ENCODE results near the gene ZNF740.
"Not testable (repeated sequence)": the region's sequence is repeated elsewhere in the genome, so short reads cannot be mapped to it uniquely, and the experiment has no call there.

The ZNF740 gene

GRCh38 chr12:53160000-53160399 is 20.5 kb upstream of the ZNF740 start:
- Histone ChIP-seq H3K9ac (ENCODE audit: low read length) (no peak overlapping the region), H3K36me3 (ENCODE audit: control insufficient read depth, insufficient read depth, low read length) (no peaks in the 10 kb centered on the region), H3K27ac (ENCODE audit: low read depth, low read length) (no peak overlapping the region), H3K9me3 (ENCODE audit: control insufficient read depth, insufficient read depth, low read depth, low read length) (no peaks in the 10 kb centered on the region), H3K4me3 (ENCODE audit: low read depth, low read length) (no peak overlapping the region), H3K27me3 (ENCODE audit: control insufficient read depth, insufficient read depth, low read length) (peaks cover 38% of the 10 kb centered on the region), H3K4me1 (ENCODE audit: control insufficient read depth, insufficient read depth, low read length) (no peaks in the 10 kb centered on the region)

GRCh38 chr12:53160673-53161072 is 19.8 kb upstream of the ZNF740 start:
- Histone ChIP-seq H3K4me3 (ENCODE audit: low read depth, low read length) (no peak overlapping the region), H3K9me3 (ENCODE audit: control insufficient read depth, insufficient read depth, low read depth, low read length) (no peaks in the 10 kb centered on the region), H3K9ac (ENCODE audit: low read length) (no peak overlapping the region), H3K4me1 (ENCODE audit: control insufficient read depth, insufficient read depth, low read length) (no peaks in the 10 kb centered on the region), H3K27ac (ENCODE audit: low read depth, low read length) (no peak overlapping the region), H3K36me3 (ENCODE audit: control insufficient read depth, insufficient read depth, low read length) (no peaks in the 10 kb centered on the region), H3K27me3 (ENCODE audit: control insufficient read depth, insufficient read depth, low read length) (peaks cover 38% of the 10 kb centered on the region)

- Histone ChIP-seq H3K4me1 (ENCODE audit: control insufficient read depth, insufficient read depth, low read length) (no peaks in the 10 kb centered on the region), H3K4me3 (ENCODE audit: low read depth, low read length) (no peak overlapping the region), H3K9ac (ENCODE audit: low read length) (no peak overlapping the region), H3K27ac (ENCODE audit: low read depth, low read length) (no peak overlapping the region), H3K36me3 (ENCODE audit: control insufficient read depth, insufficient read depth, low read length) (no peaks in the 10 kb centered on the region), H3K9me3 (ENCODE audit: control insufficient read depth, insufficient read depth, low read depth, low read length) (no peaks in the 10 kb centered on the region), H3K27me3 (ENCODE audit: control insufficient read depth, insufficient read depth, low read length) (peaks cover 39% of the 10 kb centered on the region)
Measured at GRCh38 chr12:53161119-53161911, 19.2 kb upstream of the ZNF740 start.

GRCh38 chr12:53163008-53163407 is 17.5 kb upstream of the ZNF740 start:
- H3K27ac ChIP-seq (ENCODE audit: low read depth, low read length); H3K9ac ChIP-seq (ENCODE audit: low read length); H3K9me3 ChIP-seq (ENCODE audit: control insufficient read depth, insufficient read depth, low read depth, low read length); H3K4me3 ChIP-seq (ENCODE audit: low read depth, low read length); H3K4me1 ChIP-seq (ENCODE audit: control insufficient read depth, insufficient read depth, low read length); H3K36me3 ChIP-seq (ENCODE audit: control insufficient read depth, insufficient read depth, low read length): not testable (repeated sequence)
- peaks cover 50% of the 10 kb centered on the region for H3K27me3 ChIP-seq (ENCODE audit: control insufficient read depth, insufficient read depth, low read length)

GRCh38 chr12:53166837-53167236 is 13.7 kb upstream of the ZNF740 start:
- Histone ChIP-seq H3K27me3 (ENCODE audit: control insufficient read depth, insufficient read depth, low read length) (peaks cover 44% of the 10 kb centered on the region), H3K36me3 (ENCODE audit: control insufficient read depth, insufficient read depth, low read length) (no peaks in the 10 kb centered on the region), H3K9ac (ENCODE audit: low read length) (no peak overlapping the region), H3K4me1 (ENCODE audit: control insufficient read depth, insufficient read depth, low read length) (peaks cover 7% of the 10 kb centered on the region; the same call in 1 of the 2 replicates), H3K4me3 (ENCODE audit: low read depth, low read length) (no peak overlapping the region), H3K9me3 (ENCODE audit: control insufficient read depth, insufficient read depth, low read depth, low read length) (no peaks in the 10 kb centered on the region), H3K27ac (ENCODE audit: low read depth, low read length) (no peak overlapping the region)

- Histone ChIP-seq H3K9ac (ENCODE audit: low read length) (no peak overlapping the region), H3K27me3 (ENCODE audit: control insufficient read depth, insufficient read depth, low read length) (peaks cover 65% of the 10 kb centered on the region)
Measured at GRCh38 chr12:53169644-53170043, 10.9 kb upstream of the ZNF740 start.

GRCh38 chr12:53170215-53170614 is 10.3 kb upstream of the ZNF740 start:
- H3K27me3 ChIP-seq (ENCODE audit: control insufficient read depth, insufficient read depth, low read length), result peaks cover 69% of the 10 kb centered on the region

More at GRCh38 chr12:53169644-53170043, 10.9 kb upstream of the ZNF740 start:
- H3K27ac ChIP-seq (ENCODE audit: low read depth, low read length), result no peak overlapping the region
- H3K9me3 ChIP-seq (ENCODE audit: control insufficient read depth, insufficient read depth, low read depth, low read length), result no peaks in the 10 kb centered on the region
- H3K36me3 ChIP-seq (ENCODE audit: control insufficient read depth, insufficient read depth, low read length), result no peaks in the 10 kb centered on the region
- H3K4me1 ChIP-seq (ENCODE audit: control insufficient read depth, insufficient read depth, low read length), result peaks cover 8% of the 10 kb centered on the region
- no peak overlapping the region for H3K4me3 ChIP-seq (ENCODE audit: low read depth, low read length)

GRCh38 chr12:53170876-53171724 is 9.4 kb upstream of the ZNF740 start:
- H3K9me3 ChIP-seq (ENCODE audit: control insufficient read depth, insufficient read depth, low read depth, low read length), result no peaks in the 10 kb centered on the region
- no peaks in the 10 kb centered on the region for H3K36me3 ChIP-seq (ENCODE audit: control insufficient read depth, insufficient read depth, low read length)
- no peak overlapping the region for H3K9ac ChIP-seq (ENCODE audit: low read length)
- peaks cover 17% of the 10 kb centered on the region for H3K4me1 ChIP-seq (ENCODE audit: control insufficient read depth, insufficient read depth, low read length)
- H3K27ac ChIP-seq (ENCODE audit: low read depth, low read length), result no peak overlapping the region
- H3K27me3 ChIP-seq (ENCODE audit: control insufficient read depth, insufficient read depth, low read length), result peaks cover 77% of the 10 kb centered on the region
- H3K4me3 ChIP-seq (ENCODE audit: low read depth, low read length), result no peak overlapping the region

More at GRCh38 chr12:53170215-53170614, 10.3 kb upstream of the ZNF740 start:
- Histone ChIP-seq H3K27ac (ENCODE audit: low read depth, low read length) (no peak overlapping the region), H3K9me3 (ENCODE audit: control insufficient read depth, insufficient read depth, low read depth, low read length) (no peaks in the 10 kb centered on the region), H3K9ac (ENCODE audit: low read length) (no peak overlapping the region), H3K36me3 (ENCODE audit: control insufficient read depth, insufficient read depth, low read length) (no peaks in the 10 kb centered on the region), H3K4me1 (ENCODE audit: control insufficient read depth, insufficient read depth, low read length) (peaks cover 11% of the 10 kb centered on the region), H3K4me3 (ENCODE audit: low read depth, low read length) (no peak overlapping the region)

GRCh38 chr12:53171725-53172329 is 8.7 kb upstream of the ZNF740 start:
- Histone ChIP-seq H3K4me3 (ENCODE audit: low read depth, low read length) (no peak overlapping the region), H3K9ac (ENCODE audit: low read length) (no peak overlapping the region), H3K27me3 (ENCODE audit: control insufficient read depth, insufficient read depth, low read length) (peaks cover 78% of the 10 kb centered on the region), H3K36me3 (ENCODE audit: control insufficient read depth, insufficient read depth, low read length) (no peaks in the 10 kb centered on the region), H3K4me1 (ENCODE audit: control insufficient read depth, insufficient read depth, low read length) (peaks cover 17% of the 10 kb centered on the region), H3K9me3 (ENCODE audit: control insufficient read depth, insufficient read depth, low read depth, low read length) (no peaks in the 10 kb centered on the region), H3K27ac (ENCODE audit: low read depth, low read length) (no peak overlapping the region)

- H3K9ac ChIP-seq (ENCODE audit: low read length), result no peak overlapping the region
- peaks cover 78% of the 10 kb centered on the region for H3K27me3 ChIP-seq (ENCODE audit: control insufficient read depth, insufficient read depth, low read length)
- no peaks in the 10 kb centered on the region for H3K9me3 ChIP-seq (ENCODE audit: control insufficient read depth, insufficient read depth, low read depth, low read length)
Measured at GRCh38 chr12:53172352-53172751, 8.2 kb upstream of the ZNF740 start.

More at GRCh38 chr12:53172352-53172751, 8.2 kb upstream of the ZNF740 start:
- Histone ChIP-seq H3K4me1 (ENCODE audit: control insufficient read depth, insufficient read depth, low read length) (peaks cover 17% of the 10 kb centered on the region), H3K4me3 (ENCODE audit: low read depth, low read length) (no peak overlapping the region), H3K27ac (ENCODE audit: low read depth, low read length) (no peak overlapping the region), H3K36me3 (ENCODE audit: control insufficient read depth, insufficient read depth, low read length) (no peaks in the 10 kb centered on the region)
